Endodermal cell (in vitro differentiated cells): ENCODE results near the gene GID4. TPM values are rescaled to one million over a fixed set of nuclear protein-coding genes. Genes with fewer than 3 reads are reported as not detected.
A peak's percentile ranks its signal among the peaks of the same experiment; 100 is the strongest.

ENCODE experiments used
- DNase-seq: peaks from one replicate; pipeline ENCODE4 v3.0.0-alpha.2; 2017
- H3K27ac ChIP-seq: 2 replicates; pipeline ENCODE4 v1.5.1; 2013; ENCODE audit warnings: mild to moderate bottlenecking, low read depth, low read length, moderate library complexity
- H3K27me3 ChIP-seq: 2 replicates; pipeline ENCODE4 v1.6.1; 2013; ENCODE audit warnings: mild to moderate bottlenecking, low read length, moderate library complexity; ENCODE audit not compliant: insufficient read depth, control insufficient read depth, poor library complexity, severe bottlenecking
- H3K36me3 ChIP-seq: 2 replicates; pipeline ENCODE4 v1.7.0; 2013; ENCODE audit warnings: mild to moderate bottlenecking, low read length, moderate library complexity; ENCODE audit not compliant: control insufficient read depth, insufficient read depth
- H3K4me1 ChIP-seq: one replicate; pipeline ENCODE4 v1.7.0; 2013; ENCODE audit warnings: low read length; ENCODE audit not compliant: control insufficient read depth, insufficient read depth
- H3K4me3 ChIP-seq: 2 replicates; pipeline ENCODE4 v1.5.1; 2013; ENCODE audit warnings: mild to moderate bottlenecking, low read length, moderate library complexity
- H3K9ac ChIP-seq: 2 replicates; pipeline ENCODE4 v1.6.1; 2013; ENCODE audit warnings: mild to moderate bottlenecking, low read length, moderate library complexity; ENCODE audit not compliant: poor library complexity, severe bottlenecking; ENCODE audit errors: extremely low read depth
- H3K9me3 ChIP-seq: 2 replicates; pipeline ENCODE4 v1.6.1; 2013; ENCODE audit warnings: mild to moderate bottlenecking, low read length, moderate library complexity; ENCODE audit not compliant: control insufficient read depth
- H3K27ac Mint-ChIP-seq: 2 replicates; pipeline ENCODE4 v1.8.0; 2020; ENCODE audit warnings: mixed read lengths
- H3K27me3 Mint-ChIP-seq: 2 replicates; pipeline ENCODE4 v1.8.0; 2021; ENCODE audit warnings: mild to moderate bottlenecking, mixed read lengths; ENCODE audit not compliant: insufficient read depth
- H3K36me3 Mint-ChIP-seq: 2 replicates; pipeline ENCODE4 v1.8.0; 2020; ENCODE audit warnings: low read depth, mixed read lengths
- H3K4me1 Mint-ChIP-seq: 2 replicates; pipeline ENCODE4 v1.8.0; 2020; ENCODE audit warnings: mixed read lengths
- H3K4me3 Mint-ChIP-seq: 2 replicates; pipeline ENCODE4 v1.8.0; 2020; ENCODE audit warnings: mild to moderate bottlenecking, moderate library complexity, mixed read lengths
- H3K9me3 Mint-ChIP-seq: 2 replicates; pipeline ENCODE4 v1.8.0; 2020; ENCODE audit warnings: mild to moderate bottlenecking, mixed read lengths
- CTCF ChIP-seq: fragments of 200-600 bp; sonication (generic); conservative IDR thresholded peaks from 2 replicates; pipeline ENCODE4 v1.5.0; 2021; ENCODE audit warnings: antibody characterized with exemption, mild to moderate bottlenecking
- WGBS, 2 experiments: methylation state at CpG; one replicate each; pipeline versions ENCODE4 v1.1.5 to v1.1.7; 2013; ENCODE audit warnings: missing lambda C conversion rate in 2 of 2, mixed read lengths in 1 of 2; ENCODE audit not compliant: insufficient coverage in 1 of 2, insufficient read length in 1 of 2; 5-methylcytosine and 5-hydroxymethylcytosine counted together
- total RNA-seq, 2 donors: library from RNA; stranded (reverse); fragmentation: NEBNext Ultra II Directional in 1 of 2; extraction: Animal tissue kit (Norgen Biotek cat#: 25700) in 1 of 2; gene quantifications; 2 replicates in 1 of 2; 3 replicates in 1 of 2; pipeline ENCODE4 v1.2.1, GENCODE V29; 2021

The GID4 gene
- total RNA-seq, 2 donors from 2014 or later, result 20.5 to 20.8 TPM

GRCh38 chr17:18100616-18101015, 61.4 kb downstream of the GID4 start:
- no peak overlapping the region for H3K4me3 ChIP-seq
- 95 to 97% methylated on average over 5 to 10 of the region's 10 CpGs for WGBS, 2 experiments
- no peaks in the 10 kb centered on the region for H3K9me3 ChIP-seq
- Mint-ChIP-seq H3K4me1 (no peaks in the 10 kb centered on the region), H3K9me3 (no peaks in the 10 kb centered on the region), H3K27me3 (no peaks in the 10 kb centered on the region), H3K4me3 (no peak overlapping the region), H3K36me3 (peaks cover 40% of the 10 kb centered on the region), H3K27ac (no peak overlapping the region)
- H3K4me1 ChIP-seq, result no peaks in the 10 kb centered on the region
- no peaks in the 10 kb centered on the region for H3K27me3 ChIP-seq
- peaks cover 32% of the 10 kb centered on the region for H3K36me3 ChIP-seq
- no peak overlapping the region for H3K9ac ChIP-seq
- H3K27ac ChIP-seq, result no peak overlapping the region
- no peak for TF ChIP-seq CTCF
- DNase-seq, result no peak

- no peak overlapping the region for H3K27ac Mint-ChIP-seq
- no peaks in the 10 kb centered on the region for H3K27me3 Mint-ChIP-seq
- H3K27me3 ChIP-seq, result no peaks in the 10 kb centered on the region
- DNase-seq, result no peak
- no peaks in the 10 kb centered on the region for H3K4me1 ChIP-seq
- no peak for TF ChIP-seq CTCF
- H3K9me3 ChIP-seq, result no peaks in the 10 kb centered on the region
- H3K9ac ChIP-seq, result no peak overlapping the region
- H3K4me3 ChIP-seq, result no peak overlapping the region
- H3K36me3 Mint-ChIP-seq, result peaks cover 29% of the 10 kb centered on the region
- 95 to 97% methylated on average over 6 to 9 of the region's 9 CpGs for WGBS, 2 experiments
- H3K9me3 Mint-ChIP-seq, result no peaks in the 10 kb centered on the region
- H3K36me3 ChIP-seq, result peaks cover 21% of the 10 kb centered on the region
- H3K27ac ChIP-seq, result no peak overlapping the region
- no peak overlapping the region for H3K4me3 Mint-ChIP-seq
- no peaks in the 10 kb centered on the region for H3K4me1 Mint-ChIP-seq
Measured at GRCh38 chr17:18101828-18102227, 62.6 kb downstream of the GID4 start.

- no peaks in the 10 kb centered on the region for H3K9me3 ChIP-seq
- no peaks in the 10 kb centered on the region for H3K9me3 Mint-ChIP-seq
- no peaks in the 10 kb centered on the region for H3K27me3 ChIP-seq
- no peak for TF ChIP-seq CTCF
- H3K36me3 ChIP-seq, result peaks cover 21% of the 10 kb centered on the region
- H3K27ac Mint-ChIP-seq, result no peak overlapping the region
- H3K36me3 Mint-ChIP-seq, result peaks cover 33% of the 10 kb centered on the region
- no peaks in the 10 kb centered on the region for H3K27me3 Mint-ChIP-seq
- peak overlapping the region; percentile 38 for H3K27ac ChIP-seq
- H3K4me1 Mint-ChIP-seq, result no peaks in the 10 kb centered on the region
- no peaks in the 10 kb centered on the region for H3K4me1 ChIP-seq
- WGBS, 2 experiments, result 88 to 92% methylated on average over 1 to 3 of the region's 3 CpGs
- no peak overlapping the region for H3K4me3 Mint-ChIP-seq
- DNase-seq, result no peak
- H3K9ac ChIP-seq, result no peak overlapping the region
- H3K4me3 ChIP-seq, result no peak overlapping the region
Measured at GRCh38 chr17:18102640-18103039, 63.4 kb downstream of the GID4 start.
